Hindlimb muscle (tissue), 1 donor: Measurements from ENCODE around the gene PCARE. TPM values are rescaled to one million over a fixed set of nuclear protein-coding genes. Genes with fewer than 3 reads are reported as not detected.
"Not testable (repeated sequence)": the region's sequence is repeated elsewhere in the genome, so short reads cannot be mapped to it uniquely, and the experiment has no call there.

ENCODE experiments used
- DNase-seq: peaks from one replicate; pipeline ENCODE4 v3.0.0-alpha.2; 2013
- polyA plus RNA-seq: library from polyadenylated mRNA; unstranded; fragments of 120-200 nt; gene quantifications from one replicate; pipeline ENCODE4 v1.2.1, GENCODE V29; 2013; ENCODE audit not compliant: insufficient read length

Gene PCARE
- polyA plus RNA-seq, 1 donor: 0.28 TPM

GRCh38 chr2:29096969-29097368 is 22.6 kb upstream of the PCARE start:
- DNase-seq: no peak

GRCh38 chr2:29090311-29090710 is 16.0 kb upstream of the PCARE start:
- DNase-seq: not testable (repeated sequence)

GRCh38 chr2:29084554-29084953 is 10.2 kb upstream of the PCARE start:
- DNase-seq: no peak

- no peak for DNase-seq
These were observed 8.6 kb upstream of the PCARE start for GRCh38 chr2:29082804-29083495.

GRCh38 chr2:29080886-29081743 is 6.8 kb upstream of the PCARE start:
- no peak for DNase-seq

- DNase-seq: no peak
These were observed 5.6 kb upstream of the PCARE start for GRCh38 chr2:29079887-29080286.

- DNase-seq: no peak
These were observed 1.8 kb upstream of the PCARE start for GRCh38 chr2:29075894-29076705.

- DNase-seq: no peak
These were observed 390 bp downstream of the PCARE start for GRCh38 chr2:29073933-29074332.

- DNase-seq: no peak
These were observed 1.2 kb downstream of the PCARE start for GRCh38 chr2:29072971-29073725.

- no peak for DNase-seq
These were observed 2.1 kb downstream of the PCARE start for GRCh38 chr2:29072251-29072650.

GRCh38 chr2:29071032-29071975 is 3.0 kb downstream of the PCARE start:
- DNase-seq: no peak

- DNase-seq: no peak
These were observed 3.8 kb downstream of the PCARE start for GRCh38 chr2:29070526-29070925.

GRCh38 chr2:29068513-29068912 is 5.8 kb downstream of the PCARE start:
- DNase-seq: no peak

GRCh38 chr2:29066997-29067605 is 7.2 kb downstream of the PCARE start:
- DNase-seq: no peak

GRCh38 chr2:29066271-29066860 is 8.0 kb downstream of the PCARE start:
- no peak for DNase-seq

GRCh38 chr2:29065068-29065811 is 9.1 kb downstream of the PCARE start:
- DNase-seq: no peak

GRCh38 chr2:29064746-29065067 is 9.6 kb downstream of the PCARE start:
- DNase-seq: no peak

- no peak for DNase-seq
These were observed 10.0 kb downstream of the PCARE start for GRCh38 chr2:29064346-29064715.

- no peak for DNase-seq
These were observed 10.5 kb downstream of the PCARE start for GRCh38 chr2:29063646-29064345.
